Stimulated activated CD8-positive, alpha-beta memory T cell treated with anti-CD3 and anti-CD28 coated beads, Interleukin-2, amount 100 ng/mL, for 1 hour (primary cell): Measurements from ENCODE around the gene SYNPO2L.
"Not testable (repeated sequence)": the region's sequence is repeated elsewhere in the genome, so short reads cannot be mapped to it uniquely, and the experiment has no call there.

Experiments used
- DNase-seq, 2 donors: peaks; one replicate each; pipeline ENCODE4 v3.0.0-alpha.2; 2020; ENCODE audit warnings: low read depth in 2 of 2

Gene SYNPO2L

DNA sequence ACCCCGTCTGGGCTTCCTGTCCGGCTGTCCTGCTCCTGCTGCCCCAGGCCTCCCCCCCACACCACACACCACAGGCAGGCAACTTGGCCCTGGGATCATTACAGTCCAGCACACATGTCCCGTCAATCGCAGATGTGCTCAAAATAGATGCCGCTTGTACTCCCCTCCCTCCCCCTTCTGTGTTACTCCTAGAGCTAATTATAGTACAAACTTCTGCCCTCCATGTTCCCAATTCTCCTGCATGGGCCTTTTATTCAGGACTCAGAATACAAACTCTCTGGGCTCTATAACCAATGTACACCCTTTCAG is at the start of gene SYNPO2L:
SYNPO2L (minus strand) TSS at position 40 of the 309 bp plus-strand sequence. CDS start 107 bp downstream, outside the sequence.
- DNase-seq, result no peak

DNA sequence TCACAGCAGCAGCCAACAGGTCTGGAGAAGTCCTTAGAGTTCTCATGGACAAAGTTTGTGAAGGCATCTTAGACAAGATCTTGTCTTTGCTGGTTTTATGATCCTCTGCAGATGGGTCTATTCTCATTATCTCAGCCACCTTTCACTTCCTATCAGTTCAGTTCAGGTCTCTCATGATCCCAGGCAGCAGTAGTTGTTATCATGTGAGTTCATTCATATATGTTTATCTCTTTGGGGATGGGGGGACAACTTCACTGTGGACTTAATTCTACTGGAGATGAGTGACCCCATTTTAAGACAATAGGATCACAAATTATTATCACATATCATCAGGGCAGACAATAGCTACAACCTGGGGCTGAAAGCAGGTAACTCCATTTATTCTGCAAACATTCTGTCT is 48.1 kb upstream of the SYNPO2L start:
- DNase-seq, result not testable (repeated sequence)

GRCh38 chr10:73698819-73699218 is 43.0 kb upstream of the SYNPO2L start:
- not testable (repeated sequence) for DNase-seq

DNA sequence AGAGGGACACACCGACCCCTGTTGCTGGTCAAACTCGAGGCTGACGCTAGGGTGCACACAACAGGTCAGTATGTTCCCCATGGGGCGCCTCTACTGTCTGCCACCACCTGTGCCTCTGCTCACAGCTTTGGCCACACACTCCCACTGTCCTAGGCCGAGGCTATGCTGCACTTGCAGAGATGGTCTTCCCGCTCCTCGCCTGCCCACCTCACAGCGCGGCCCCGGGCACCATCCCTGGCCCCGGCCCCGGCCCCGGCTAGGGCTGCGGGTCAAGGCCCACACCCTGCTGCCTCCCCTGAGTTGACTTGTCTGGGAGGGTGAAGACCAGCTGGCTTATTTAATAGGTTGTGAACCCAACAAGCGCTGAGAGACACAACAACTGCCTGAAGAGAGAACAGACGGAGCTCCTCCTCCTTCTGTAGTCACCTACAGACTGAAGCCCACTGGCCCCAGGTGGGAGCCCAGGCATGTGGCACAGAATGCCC is 41.9 kb upstream of the SYNPO2L start, which contains the start of gene AGAP5:
AGAP5 (minus strand) TSS at position 435 of the 485 bp plus-strand sequence; CDS start at position 81, 354 bp downstream.
- not testable (repeated sequence) for DNase-seq

- not testable (repeated sequence) for DNase-seq
Observed at GRCh38 chr10:73695302-73695701, 39.5 kb upstream of the SYNPO2L start.

DNA sequence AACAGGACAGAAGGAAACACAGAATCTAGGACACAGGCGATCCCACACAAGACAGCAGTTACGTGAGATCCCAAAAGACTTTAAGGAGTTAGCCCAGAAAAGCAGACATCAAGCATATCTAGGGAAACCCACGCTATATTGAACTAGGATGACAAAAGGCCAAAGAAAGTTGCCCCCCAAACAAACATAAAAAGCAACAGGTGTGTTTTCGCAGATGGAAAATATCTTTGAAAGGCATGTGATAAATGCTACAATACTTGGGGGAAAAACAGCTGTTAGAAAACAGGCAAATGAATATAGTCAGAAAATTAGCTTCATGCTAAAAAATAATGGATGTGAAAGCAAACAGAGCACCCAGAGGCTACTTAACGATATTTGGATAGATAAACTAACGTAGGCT is 34.9 kb upstream of the SYNPO2L start:
- not testable (repeated sequence) for DNase-seq

DNA sequence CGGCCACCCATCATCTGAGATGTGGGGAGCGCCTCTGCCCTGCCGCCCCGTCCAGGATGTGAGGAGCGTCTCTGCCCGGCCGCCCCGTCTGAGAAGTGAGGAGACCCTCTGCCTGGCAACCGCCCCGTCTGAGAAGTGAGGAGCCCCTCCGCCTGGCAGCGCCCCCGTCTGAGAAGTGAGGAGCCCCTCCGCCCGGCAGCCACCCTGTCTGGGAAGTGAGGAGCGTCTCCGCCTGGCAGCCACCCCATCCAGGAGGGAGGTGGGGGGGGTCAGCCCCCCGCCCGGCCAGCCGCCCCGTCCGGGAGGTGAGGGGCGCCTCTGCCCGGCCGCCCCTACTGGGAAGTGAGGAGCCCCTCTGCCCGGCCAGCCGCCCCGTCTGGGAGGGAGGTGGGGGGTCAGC is 33.8 kb upstream of the SYNPO2L start:
- DNase-seq, result not testable (repeated sequence)

- DNase-seq, result not testable (repeated sequence)
Observed at GRCh38 chr10:73687641-73688040, 31.8 kb upstream of the SYNPO2L start.

GRCh38 chr10:73674546-73674945 is 18.7 kb upstream of the SYNPO2L start:
- DNase-seq, result not testable (repeated sequence)

DNA sequence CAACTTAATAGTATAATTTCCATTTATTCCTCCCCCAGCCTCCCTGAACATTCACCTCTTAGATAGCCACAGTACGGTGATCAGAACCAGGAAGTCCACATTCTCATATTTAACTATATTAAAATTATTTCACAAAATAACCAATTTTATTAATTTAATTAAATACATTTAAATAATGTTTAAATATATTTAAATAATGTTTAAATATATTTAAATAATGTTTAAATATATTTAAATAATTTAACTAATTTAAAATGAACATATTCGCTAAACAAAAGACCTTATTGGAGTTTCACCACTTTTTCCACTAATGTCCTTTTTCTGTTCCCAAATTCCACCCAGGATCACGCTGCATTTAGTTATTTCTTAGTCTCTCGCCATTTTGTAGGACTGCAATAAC is 12.5 kb upstream of the SYNPO2L start:
- not testable (repeated sequence) for DNase-seq

DNA sequence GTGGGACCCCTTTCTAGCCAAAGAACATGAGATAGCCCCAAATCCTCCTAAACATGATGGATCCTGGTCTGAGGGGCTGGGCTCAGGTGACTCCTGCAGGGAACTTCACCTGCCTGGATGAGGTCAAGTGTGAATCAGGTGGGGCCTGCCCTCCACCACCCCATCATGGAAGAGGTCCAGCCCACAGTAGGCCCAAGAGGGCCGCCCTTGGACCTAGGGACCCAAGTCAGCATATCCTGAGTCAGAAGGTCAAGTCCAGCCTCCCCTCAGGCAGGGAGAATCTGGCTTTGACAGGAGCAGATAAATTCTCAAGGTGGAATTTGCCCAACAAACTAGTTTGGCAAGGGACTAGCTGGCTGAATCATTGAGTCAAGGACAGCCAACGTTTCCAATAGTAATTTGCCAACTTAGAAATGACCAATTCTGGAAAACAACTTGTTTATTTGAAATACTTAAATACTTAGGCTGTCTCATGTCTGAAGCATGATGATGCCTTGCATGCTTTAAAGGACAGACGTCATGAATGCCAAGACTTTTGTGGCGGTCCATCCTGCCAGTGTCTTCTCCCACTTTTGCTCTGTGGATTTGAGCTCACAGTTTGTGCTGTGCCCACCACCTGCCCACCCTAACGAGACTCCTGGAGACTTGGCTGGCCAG is 10.5 kb upstream of the SYNPO2L start:
- DNase-seq, result not testable (repeated sequence)

DNA sequence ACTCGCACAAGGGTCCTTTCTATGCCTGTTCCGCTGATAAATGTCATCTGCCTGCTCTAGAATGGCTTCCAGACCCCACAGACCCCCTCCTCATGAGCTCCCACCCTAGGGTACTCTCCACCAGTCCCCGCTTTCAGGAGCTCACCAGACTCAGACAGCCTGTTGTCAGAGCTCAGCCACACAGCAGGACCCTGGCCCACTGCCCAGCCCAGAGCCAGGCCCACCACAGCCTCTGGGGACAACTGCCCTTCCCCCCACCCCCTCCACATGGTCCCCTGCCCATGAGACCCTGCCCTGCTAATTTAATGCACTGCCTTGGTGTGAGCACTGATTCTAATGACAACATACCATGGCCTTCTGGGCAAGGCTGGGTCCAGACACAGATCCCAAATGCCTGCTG is 9.8 kb upstream of the SYNPO2L start:
- DNase-seq, result not testable (repeated sequence)

DNA sequence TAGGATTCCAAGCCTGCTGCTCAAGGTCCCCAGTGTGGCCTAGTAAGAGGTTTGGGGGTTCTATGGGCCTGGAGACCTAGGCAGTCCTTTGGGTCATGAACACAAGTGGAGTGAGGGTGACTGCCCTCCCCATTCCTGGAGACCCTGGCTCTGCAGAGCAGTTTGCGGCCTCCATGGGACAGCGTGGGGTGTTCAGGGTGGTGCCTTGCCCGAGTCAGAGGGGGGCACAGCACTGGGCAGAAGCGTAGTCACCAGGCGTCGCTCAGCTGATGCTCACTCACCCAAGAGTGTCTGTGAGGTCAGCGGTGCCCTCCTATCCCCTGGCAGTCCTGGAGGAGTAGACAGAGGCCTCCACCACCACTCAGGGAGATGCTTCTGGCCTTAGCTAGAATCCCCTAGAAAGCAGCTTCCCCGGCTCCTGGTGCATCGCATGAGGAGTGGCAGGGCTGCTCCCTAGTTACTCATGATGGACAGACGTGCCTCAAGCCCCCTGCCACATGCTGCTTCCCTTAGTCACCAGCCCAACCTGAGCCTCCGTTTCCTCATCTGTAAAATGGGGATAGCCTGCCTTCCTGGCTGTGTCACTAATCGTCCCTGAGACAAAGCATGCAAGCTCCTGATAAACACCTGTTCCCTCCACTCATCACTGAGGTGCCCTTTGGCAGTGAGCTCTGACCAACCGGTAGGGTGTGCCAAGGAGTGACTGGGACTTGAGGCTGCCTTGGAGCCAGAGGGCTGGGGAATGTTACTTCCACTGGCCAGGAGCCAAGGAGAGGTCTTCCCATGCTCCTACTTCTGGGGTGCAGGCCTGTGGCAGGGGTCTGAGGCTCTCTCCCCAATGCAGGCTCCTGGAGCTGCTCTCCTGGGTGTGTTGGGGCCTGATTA is 8.6 kb upstream of the SYNPO2L start:
- DNase-seq, result not testable (repeated sequence)

- not testable (repeated sequence) for DNase-seq
Observed at GRCh38 chr10:73663621-73664020, 7.8 kb upstream of the SYNPO2L start.

DNA sequence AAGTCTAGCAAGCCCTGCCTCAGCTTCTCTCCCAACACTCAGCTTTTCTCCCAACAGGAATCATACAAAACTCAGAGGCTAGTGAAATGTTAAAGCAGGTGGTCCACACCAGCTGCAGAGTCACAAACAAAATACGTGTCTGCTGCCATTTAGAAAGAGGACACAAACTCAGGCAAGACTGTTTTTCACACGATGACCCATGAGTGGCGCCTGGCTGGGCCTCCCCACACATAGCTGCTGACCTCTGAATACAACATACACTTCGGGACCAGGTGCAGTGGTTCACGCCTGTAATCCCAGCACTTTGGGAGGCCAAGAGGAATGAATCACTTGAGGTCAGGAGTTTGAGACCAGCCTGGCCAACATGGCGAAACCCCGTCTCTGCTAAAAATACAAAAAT is 6.9 kb upstream of the SYNPO2L start:
- DNase-seq, result not testable (repeated sequence)

DNA sequence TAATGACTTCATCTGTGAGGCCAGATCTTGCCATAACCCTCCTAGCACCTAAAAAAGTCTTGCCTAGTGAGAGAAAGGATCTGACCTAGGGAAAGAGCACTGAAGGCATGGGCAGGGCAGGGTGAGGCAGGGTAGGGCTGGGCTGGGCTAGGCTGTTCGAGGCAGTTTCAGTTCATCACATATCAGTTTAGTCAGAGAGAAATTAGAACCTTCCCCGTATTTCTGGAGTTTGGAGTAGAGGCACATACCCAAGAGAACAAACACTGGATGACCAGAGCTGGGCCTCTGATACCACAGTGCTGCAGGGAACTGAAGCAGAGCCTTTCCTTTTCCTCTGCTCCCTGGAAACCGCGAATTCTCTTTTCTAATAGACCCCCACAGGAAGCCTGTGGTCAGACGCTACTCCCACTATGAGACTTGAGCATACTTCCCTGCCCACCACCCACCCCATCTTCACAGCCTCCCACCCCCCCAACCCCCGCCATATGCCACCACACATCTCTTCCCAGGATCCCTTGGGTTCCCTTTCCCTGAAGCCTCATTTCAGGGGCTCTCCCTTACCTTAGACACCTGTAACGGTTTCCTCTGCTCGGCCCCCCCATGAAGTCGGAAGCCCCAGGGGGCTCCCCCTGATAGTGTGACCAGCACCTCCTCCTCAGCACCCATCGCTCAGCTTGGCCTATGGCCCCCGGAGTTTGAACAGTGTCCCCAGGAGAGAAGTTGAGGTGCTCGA is 406 bp downstream of the SYNPO2L start:
- no peak for DNase-seq

- DNase-seq, result no peak
Observed at GRCh38 chr10:73653701-73654100, 2.1 kb downstream of the SYNPO2L start.

GRCh38 chr10:73653195-73653594 is 2.6 kb downstream of the SYNPO2L start:
- no peak for DNase-seq

DNA sequence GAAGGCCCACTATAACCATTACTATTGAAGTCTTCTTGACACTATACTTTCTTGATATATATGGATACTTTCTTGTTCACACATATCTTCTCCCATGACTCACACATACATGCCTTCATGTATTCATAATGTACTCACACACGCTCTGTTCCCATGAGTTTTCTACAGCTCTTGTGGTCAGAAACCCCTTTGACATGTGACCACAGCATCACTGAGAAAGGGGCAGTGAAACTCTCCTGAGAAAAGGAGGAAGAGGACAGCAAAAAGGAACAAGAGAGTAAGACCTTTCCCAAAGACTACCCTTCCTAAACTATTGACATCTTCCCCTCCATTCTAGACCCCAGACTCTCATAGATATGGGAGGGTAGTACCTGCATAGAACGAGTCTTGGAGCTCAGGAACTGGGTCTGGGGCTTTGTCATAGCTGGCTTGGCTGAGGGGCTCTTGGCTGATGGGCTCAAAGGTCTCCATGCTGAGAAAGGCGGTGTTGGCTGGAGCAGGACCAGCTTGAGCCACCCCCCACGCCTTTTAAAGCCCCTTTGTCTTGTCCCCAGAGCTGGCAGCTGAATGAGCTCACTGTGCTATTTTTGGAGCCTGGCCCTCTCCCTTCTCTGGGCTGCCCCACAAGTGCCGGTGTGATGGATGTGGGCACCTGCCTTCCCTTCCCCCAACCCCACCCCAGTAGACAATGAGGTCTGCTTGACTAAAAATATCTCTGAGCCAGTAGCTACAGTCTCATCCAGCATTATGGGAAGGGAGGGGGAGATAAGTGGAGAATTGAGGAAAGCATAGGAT is 5.1 kb downstream of the SYNPO2L start:
- DNase-seq, result no peak

- no peak for DNase-seq
Observed at GRCh38 chr10:73649876-73650536, 5.8 kb downstream of the SYNPO2L start.
